Endothelial cell of umbilical vein (primary cell): ENCODE data around the gene S100A10.

Source experiments
- CTCF ChIP-seq, 2 donors: IDR thresholded peaks; 1 replicate in 1 of 2; 2 replicates in 1 of 2; pipeline ENCODE4 v1.5.1; 2011; ENCODE audit warnings: low read length in 2 of 2, mild to moderate bottlenecking in 2 of 2, moderate library complexity in 2 of 2, control low read depth in 1 of 2, inconsistent platforms in 1 of 2, low read depth in 1 of 2; ENCODE audit not compliant: insufficient read depth in 1 of 2; ENCODE audit errors: extremely low read depth in 1 of 2
- EZH2 ChIP-seq: IDR thresholded peaks from 2 replicates; pipeline ENCODE4 v1.6.1; 2012; ENCODE audit warnings: borderline replicate concordance, low read depth, mild to moderate bottlenecking, moderate library complexity, low read length, inconsistent platforms; ENCODE audit not compliant: severe bottlenecking
- GATA2 ChIP-seq: IDR thresholded peaks from 2 replicates; pipeline ENCODE4 v1.7.0; 2011; ENCODE audit warnings: low read depth, mild to moderate bottlenecking, moderate library complexity, mixed read lengths, low read length; ENCODE audit not compliant: insufficient read length, insufficient read depth
- JUN ChIP-seq: IDR thresholded peaks from 2 replicates; pipeline ENCODE4 v1.6.1; 2011; ENCODE audit warnings: borderline replicate concordance, low read depth; ENCODE audit not compliant: insufficient read length, insufficient read depth
- MYC ChIP-seq: IDR thresholded peaks from one replicate; pipeline ENCODE4 v1.6.1; 2011; ENCODE audit warnings: mild to moderate bottlenecking, low read depth, low read length
- POLR2A ChIP-seq: IDR thresholded peaks from 2 replicates; pipeline ENCODE4 v1.6.1; 2012; ENCODE audit warnings: low read depth, mild to moderate bottlenecking, control low read depth, low read length
- POLR2AphosphoS5 ChIP-seq: IDR thresholded peaks from 2 replicates; pipeline ENCODE4 v1.6.1; 2012; ENCODE audit warnings: low read depth, mild to moderate bottlenecking, control low read depth, low read length, moderate library complexity; ENCODE audit not compliant: insufficient read depth

GRCh38 chr1:151985270-151985669 is 8.4 kb downstream of the S100A10 start:
- TF ChIP-seq MYC (no peak), CTCF (IDR thresholded peaks at IDR 0.05; ENCODE audit: extremely low read depth in 1 of 2, insufficient read depth in 1 of 2, low read depth in 1 of 2, low read length in 2 of 2) (no peak), EZH2 (no peak), POLR2AphosphoS5 (no peak), JUN (no peak), GATA2 (no peak), POLR2A (no peak)
